Neural crest cell (in vitro differentiated cells): ENCODE measurements around the gene M6PR. TPM values are rescaled to one million over a fixed set of nuclear protein-coding genes. Genes with fewer than 3 reads are reported as not detected.
"Not testable (repeated sequence)": the region's sequence is repeated elsewhere in the genome, so short reads cannot be mapped to it uniquely, and the experiment has no call there.

Experiments
- DNase-seq: peaks from one replicate; pipeline ENCODE4 v3.0.0; 2021; ENCODE audit warnings: low read depth, mixed read lengths, low spot score
- H3K27ac Mint-ChIP-seq: one replicate; pipeline ENCODE4 v1.8.0; 2021; ENCODE audit warnings: mild to moderate bottlenecking, mixed read lengths; ENCODE audit not compliant: unreplicated experiment
- H3K27me3 Mint-ChIP-seq: 2 replicates; pipeline ENCODE4 v1.8.0; 2021; ENCODE audit warnings: low read depth, mild to moderate bottlenecking, mixed read lengths
- H3K36me3 Mint-ChIP-seq: 2 replicates; pipeline ENCODE4 v1.8.0; 2021; ENCODE audit warnings: low read depth, mild to moderate bottlenecking, mixed read lengths
- H3K4me1 Mint-ChIP-seq: 2 replicates; pipeline ENCODE4 v1.8.0; 2021; ENCODE audit warnings: mixed read lengths
- H3K4me3 Mint-ChIP-seq: one replicate; pipeline ENCODE4 v1.8.0; 2021; ENCODE audit warnings: mild to moderate bottlenecking, mixed read lengths
- H3K9me3 Mint-ChIP-seq: 2 replicates; pipeline ENCODE4 v1.8.0; 2021; ENCODE audit warnings: mixed read lengths
- total RNA-seq: library from RNA; stranded (reverse); gene quantifications from 2 replicates; pipeline ENCODE4 v1.2.1, GENCODE V29; 2021
- TF ChIP-seq, protein P1 (sequence below): fragments of 200-600 bp; sonication (generic); conservative IDR thresholded peaks from 2 replicates; pipeline ENCODE4 v1.5.0; 2021; ENCODE audit warnings: antibody characterized with exemption, mild to moderate bottlenecking

M6PR gene
- total RNA-seq, 1 donor from 2014 or later: 143 TPM

DNA sequence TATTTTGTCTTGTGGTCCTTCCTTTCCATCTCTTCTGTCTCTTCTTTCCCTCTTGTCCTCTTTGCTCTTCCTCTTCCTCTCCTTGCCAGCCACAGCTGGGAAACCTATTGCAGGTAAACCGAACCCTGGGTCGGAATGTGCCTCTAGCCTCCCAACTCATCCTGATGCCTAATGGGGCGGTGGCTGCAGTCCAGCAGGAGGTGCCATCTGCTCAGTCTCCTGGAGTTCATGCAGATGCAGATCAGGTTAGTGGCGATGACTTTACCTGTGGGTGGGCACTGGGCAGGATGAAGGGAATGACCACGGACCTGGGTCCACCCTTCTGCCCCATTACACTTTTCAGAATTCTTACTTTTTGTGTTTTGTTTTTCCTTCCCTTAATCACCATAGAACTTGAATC is 26.9 kb downstream of the M6PR start:
- Mint-ChIP-seq H3K27me3 (no peaks in the 10 kb centered on the region), H3K9me3 (no peaks in the 10 kb centered on the region), H3K27ac (no peak overlapping the region), H3K4me3 (no peak overlapping the region), H3K4me1 (no peaks in the 10 kb centered on the region), H3K36me3 (peaks cover 17% of the 10 kb centered on the region)
- DNase-seq: no peak
- TF ChIP-seq, protein P1, sequence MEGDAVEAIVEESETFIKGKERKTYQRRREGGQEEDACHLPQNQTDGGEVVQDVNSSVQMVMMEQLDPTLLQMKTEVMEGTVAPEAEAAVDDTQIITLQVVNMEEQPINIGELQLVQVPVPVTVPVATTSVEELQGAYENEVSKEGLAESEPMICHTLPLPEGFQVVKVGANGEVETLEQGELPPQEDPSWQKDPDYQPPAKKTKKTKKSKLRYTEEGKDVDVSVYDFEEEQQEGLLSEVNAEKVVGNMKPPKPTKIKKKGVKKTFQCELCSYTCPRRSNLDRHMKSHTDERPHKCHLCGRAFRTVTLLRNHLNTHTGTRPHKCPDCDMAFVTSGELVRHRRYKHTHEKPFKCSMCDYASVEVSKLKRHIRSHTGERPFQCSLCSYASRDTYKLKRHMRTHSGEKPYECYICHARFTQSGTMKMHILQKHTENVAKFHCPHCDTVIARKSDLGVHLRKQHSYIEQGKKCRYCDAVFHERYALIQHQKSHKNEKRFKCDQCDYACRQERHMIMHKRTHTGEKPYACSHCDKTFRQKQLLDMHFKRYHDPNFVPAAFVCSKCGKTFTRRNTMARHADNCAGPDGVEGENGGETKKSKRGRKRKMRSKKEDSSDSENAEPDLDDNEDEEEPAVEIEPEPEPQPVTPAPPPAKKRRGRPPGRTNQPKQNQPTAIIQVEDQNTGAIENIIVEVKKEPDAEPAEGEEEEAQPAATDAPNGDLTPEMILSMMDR: no peak

DNA sequence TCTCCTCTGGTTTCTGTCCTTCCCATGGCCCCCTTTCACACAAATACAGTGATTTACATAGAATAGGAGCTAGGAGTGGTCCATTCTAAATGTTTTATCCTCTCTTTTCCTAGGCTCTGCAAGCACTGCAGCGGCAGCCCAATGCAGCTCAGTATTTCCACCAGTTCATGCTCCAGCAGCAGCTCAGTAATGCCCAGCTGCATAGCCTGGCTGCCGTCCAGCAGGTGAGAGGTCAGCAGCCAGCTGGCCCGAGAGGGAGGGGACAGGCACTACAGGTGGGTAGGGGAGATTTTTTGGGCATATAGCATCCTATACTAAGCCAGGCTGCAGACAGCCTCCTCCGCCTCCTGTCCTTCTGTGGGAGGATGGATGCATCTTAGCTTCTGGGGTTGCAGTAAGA is 29.8 kb downstream of the M6PR start:
- H3K27me3 Mint-ChIP-seq, H3K4me3 Mint-ChIP-seq, H3K4me1 Mint-ChIP-seq, H3K27ac Mint-ChIP-seq, DNase-seq, H3K9me3 Mint-ChIP-seq: not testable (repeated sequence)
- peaks cover 16% of the 10 kb centered on the region for H3K36me3 Mint-ChIP-seq

DNA sequence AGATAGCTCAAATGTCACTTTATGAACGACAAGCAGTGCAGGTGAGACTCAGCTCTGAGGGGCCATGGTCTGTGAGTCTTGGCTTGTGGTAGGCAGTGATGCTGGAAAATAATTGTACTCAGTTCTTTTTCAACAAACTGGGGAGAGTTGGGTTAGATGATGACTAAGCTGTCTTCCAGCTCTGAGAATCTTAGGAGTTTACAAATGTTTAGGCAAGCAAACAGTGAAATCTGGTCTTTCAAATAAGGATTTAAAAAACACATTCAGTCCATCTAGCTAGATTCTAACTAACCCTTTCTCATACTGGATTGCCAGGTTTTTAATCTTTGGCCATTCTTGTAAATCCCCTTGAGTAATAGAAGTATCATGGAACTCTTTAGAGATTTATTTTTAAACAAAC is 31.7 kb downstream of the M6PR start:
- Mint-ChIP-seq H3K9me3 (no peaks in the 10 kb centered on the region), H3K36me3 (peaks cover 12% of the 10 kb centered on the region), H3K27ac (no peak overlapping the region), H3K4me1 (peaks cover 14% of the 10 kb centered on the region), H3K4me3 (no peak overlapping the region), H3K27me3 (no peaks in the 10 kb centered on the region)
- TF ChIP-seq, protein P1: no peak
- DNase-seq: no peak

DNA sequence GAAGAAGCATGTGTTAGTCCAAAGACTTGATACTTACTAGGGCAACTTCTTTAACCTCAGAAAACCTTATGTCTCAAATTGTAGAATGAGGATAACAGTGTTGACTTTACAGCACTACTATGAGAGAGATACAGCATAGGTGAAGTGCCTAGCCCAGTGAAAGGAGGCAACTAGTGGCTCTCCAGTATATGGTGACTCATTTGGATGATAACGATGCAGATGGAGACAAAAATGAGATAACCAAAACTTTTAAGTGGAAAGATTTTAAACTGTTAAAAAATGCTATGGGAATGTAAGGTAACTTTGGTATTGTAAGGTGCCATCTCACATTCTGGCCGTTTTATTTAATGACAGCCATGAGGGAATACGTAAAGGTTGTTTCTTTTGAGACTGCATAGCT is 32.4 kb downstream of the M6PR start:
- Mint-ChIP-seq H3K36me3 (peaks cover 7% of the 10 kb centered on the region), H3K4me3 (no peak overlapping the region), H3K4me1 (peaks cover 22% of the 10 kb centered on the region), H3K9me3 (no peaks in the 10 kb centered on the region), H3K27me3 (no peaks in the 10 kb centered on the region), H3K27ac (no peak overlapping the region)
- DNase-seq: no peak
- TF ChIP-seq, protein P1: no peak

DNA sequence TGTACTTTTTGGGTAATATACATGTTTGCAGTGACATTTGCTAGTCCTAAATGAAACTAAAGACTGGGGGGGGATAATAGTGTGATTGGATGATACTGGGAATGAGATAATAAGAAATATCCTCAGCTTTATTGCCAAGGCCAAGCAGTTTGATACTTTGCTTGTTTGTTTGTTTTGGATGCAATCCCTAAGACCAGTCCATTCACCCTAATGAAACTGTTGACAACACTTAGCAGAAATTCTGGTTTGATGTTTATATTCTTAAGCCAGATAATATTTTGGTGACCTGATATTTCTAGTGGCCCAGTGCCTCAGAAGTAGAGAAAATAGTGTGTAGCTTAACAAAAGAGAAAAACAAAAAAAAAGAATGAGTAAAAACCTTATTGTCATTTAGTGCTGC is 33.3 kb downstream of the M6PR start:
- no peak for DNase-seq
- Mint-ChIP-seq H3K36me3 (peaks cover 4% of the 10 kb centered on the region), H3K9me3 (no peaks in the 10 kb centered on the region), H3K27ac (no peak overlapping the region), H3K4me1 (peaks cover 25% of the 10 kb centered on the region), H3K4me3 (no peak overlapping the region), H3K27me3 (no peaks in the 10 kb centered on the region)
- TF ChIP-seq, protein P1: no peak

DNA sequence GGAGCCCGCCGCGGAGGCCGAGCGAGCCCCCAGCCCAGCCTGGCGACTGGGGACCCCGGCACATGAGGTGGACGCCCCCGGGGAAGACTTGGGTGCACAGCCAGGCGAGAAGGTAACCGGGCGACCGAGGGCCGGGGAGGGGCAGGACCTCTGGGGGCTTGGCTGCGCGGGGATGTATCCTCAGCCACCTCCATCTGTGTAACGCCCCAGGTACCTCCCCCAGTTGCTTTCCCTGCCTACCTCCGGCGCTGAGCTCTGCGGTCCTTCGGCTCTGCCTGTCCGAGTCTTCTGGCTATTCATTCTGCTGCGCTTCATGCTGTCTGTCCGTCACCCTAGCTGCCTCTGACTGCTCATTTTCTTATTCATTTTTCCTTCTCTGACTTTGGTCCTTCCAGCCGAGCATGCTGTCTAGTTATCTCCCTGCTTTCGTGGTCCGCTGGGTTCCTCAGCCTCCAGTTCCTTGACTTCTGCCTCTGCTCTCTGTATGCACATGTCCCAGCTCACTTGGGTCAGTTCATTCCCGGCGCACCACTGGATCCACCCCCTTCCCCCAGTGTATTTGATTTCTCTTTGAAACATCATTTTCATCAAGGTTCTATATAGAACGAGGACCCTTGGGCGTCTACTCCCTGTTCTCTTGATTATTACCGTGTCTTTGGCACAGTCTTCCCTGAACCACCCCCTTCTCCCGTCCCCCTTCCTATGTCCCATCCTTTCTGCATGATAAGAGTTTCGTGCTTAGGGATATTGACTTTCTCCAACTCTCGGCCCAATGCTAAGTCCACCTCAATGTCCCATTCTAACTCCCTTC is 34.5 kb downstream of the M6PR start:
- Mint-ChIP-seq H3K9me3 (no peaks in the 10 kb centered on the region), H3K36me3 (no peaks in the 10 kb centered on the region), H3K4me1 (peaks cover 25% of the 10 kb centered on the region), H3K4me3 (no peak overlapping the region), H3K27ac (no peak overlapping the region), H3K27me3 (no peaks in the 10 kb centered on the region)
- TF ChIP-seq, protein P1: no peak
- peak; percentile 36 for DNase-seq
